MCF 10A (cell line): Measurements from ENCODE around the gene TRAF7. TPM values are rescaled to one million over a fixed set of nuclear protein-coding genes. Genes with fewer than 3 reads are reported as not detected.

Experiments
- BruUV-seq: library from RNA; stranded (reverse); fragments of 400-500 nt; replicated peaks from 2 replicates; lab custom pipeline; 2021; lab: Mats Ljungman, UMichigan
- CTCF ChIA-PET: fragments of 300-600 bp; sonication (Branson Sonifier 250); formaldehyde crosslinking; extraction: SDS; loops from one replicate; lab custom pipeline; 2021; ENCODE audit warnings: antibody characterized with exemption, inconsistent platforms; lab: Yijun Ruan, JAX
- POLR2A ChIA-PET: fragments of 300-600, 350-650 bp; sonication (Branson Sonifier 250); formaldehyde crosslinking; extraction: SDS; loops from one replicate; lab custom pipeline; 2020; ENCODE audit warnings: antibody characterized with exemption, inconsistent platforms; lab: Yijun Ruan, JAX
- DNase-seq: peaks from one replicate; pipeline ENCODE4 v3.0.0-alpha.2; 2018; ENCODE audit not compliant: unreplicated experiment
- H3K27ac Mint-ChIP-seq: one replicate; pipeline ENCODE4 v1.8.0; 2022; ENCODE audit warnings: mild to moderate bottlenecking, low read depth, mixed read lengths; ENCODE audit not compliant: unreplicated experiment
- H3K27me3 Mint-ChIP-seq: one replicate; pipeline ENCODE4 v1.8.0; 2022; ENCODE audit warnings: mixed read lengths; ENCODE audit not compliant: insufficient read depth, unreplicated experiment
- H3K36me3 Mint-ChIP-seq: one replicate; pipeline ENCODE4 v1.8.0; 2022; ENCODE audit warnings: mild to moderate bottlenecking, moderate library complexity, mixed read lengths; ENCODE audit not compliant: insufficient read depth, unreplicated experiment
- H3K4me1 Mint-ChIP-seq: one replicate; pipeline ENCODE4 v1.8.0; 2022; ENCODE audit warnings: mixed read lengths; ENCODE audit not compliant: insufficient read depth, unreplicated experiment
- H3K4me3 Mint-ChIP-seq: one replicate; pipeline ENCODE4 v1.8.0; 2022; ENCODE audit warnings: mild to moderate bottlenecking, moderate library complexity, mixed read lengths; ENCODE audit not compliant: unreplicated experiment
- H3K9me3 Mint-ChIP-seq: one replicate; pipeline ENCODE4 v1.8.0; 2022; ENCODE audit warnings: mixed read lengths; ENCODE audit not compliant: unreplicated experiment
- CTCF ChIP-seq: fragments of 200-600 bp; IDR thresholded peaks from one replicate; pipeline ENCODE4 v1.8.0; 2022; ENCODE audit warnings: antibody characterized with exemption, mild to moderate bottlenecking; ENCODE audit not compliant: unreplicated experiment
- intact Hi-C: fragments of 100-400 bp; cut with micrococcal nuclease; formaldehyde crosslinking; loops from 2 replicates; pipeline ENCODE4 v1.14.1; 2022
- total RNA-seq: library from RNA; stranded (reverse); gene quantifications from 2 replicates; pipeline ENCODE4 v1.2.3, GENCODE V29; 2022

The TRAF7 gene
- total RNA-seq, 1 experiment from 2014 or later, result 98.6 TPM

- no peak for DNase-seq
- POLR2A ChIA-PET, result interaction anchor here (1.5 kb wide), 1 partner anchor 14 kb away, joined by 7 read pairs; no protein-coding TSS in a partner anchor
- Mint-ChIP-seq H3K27me3 (no peaks in the 10 kb centered on the region), H3K27ac (no peak overlapping the region), H3K9me3 (no peaks in the 10 kb centered on the region), H3K36me3 (peaks cover 47% of the 10 kb centered on the region), H3K4me3 (no peak overlapping the region), H3K4me1 (no peaks in the 10 kb centered on the region)
- intact Hi-C loops, result no loop called here
- BruUV-seq, result no TSS peak
- no peak for TF ChIP-seq CTCF
- CTCF ChIA-PET, result no interaction called here
Measured at GRCh38 chr16:2176047-2176446, 20.5 kb downstream of the TRAF7 start.

GRCh38 chr16:2177101-2177500 is 21.5 kb downstream of the TRAF7 start:
- Mint-ChIP-seq H3K4me1 (peaks cover under 1% of the 10 kb centered on the region), H3K36me3 (peaks cover 47% of the 10 kb centered on the region), H3K9me3 (no peaks in the 10 kb centered on the region), H3K27me3 (no peaks in the 10 kb centered on the region), H3K4me3 (no peak overlapping the region), H3K27ac (no peak overlapping the region)
- DNase-seq, result no peak
- ChIA-PET CTCF (interaction anchor here (0.6 kb wide), 1 partner anchor 74 kb away, joined by 3 read pairs; the partner anchor contains the start of gene ECI1), POLR2A (interaction anchor here (1.5 to 2.0 kb wide), 2 partner anchors 15 to 22 kb away, joined by 7 to 9 read pairs; partner anchors contain the start of gene TRAF7)
- intact Hi-C loops, result no loop called here
- no peak for TF ChIP-seq CTCF
- no TSS peak for BruUV-seq

- no peak for TF ChIP-seq CTCF
- no peak overlapping the region for H3K4me3 Mint-ChIP-seq
- TSS peak; percentile 77 for BruUV-seq
- CTCF ChIA-PET, result interaction anchor here (0.6 to 0.9 kb wide), 3 partner anchors 9 to 74 kb away, joined by 3 to 7 read pairs (median 3); partner anchors contain the start of gene ECI1
- peaks cover 47% of the 10 kb centered on the region for H3K36me3 Mint-ChIP-seq
- POLR2A ChIA-PET, result interaction anchor here (1.5 to 2.0 kb wide), 2 partner anchors 15 to 22 kb away, joined by 7 to 9 read pairs; partner anchors contain the start of gene TRAF7
- intact Hi-C loops, result no loop called here
- no peak overlapping the region for H3K27ac Mint-ChIP-seq
- peaks cover 5% of the 10 kb centered on the region for H3K4me1 Mint-ChIP-seq
- H3K27me3 Mint-ChIP-seq, result no peaks in the 10 kb centered on the region
- no peaks in the 10 kb centered on the region for H3K9me3 Mint-ChIP-seq
- no peak for DNase-seq
Measured at GRCh38 chr16:2177561-2177960, 22.0 kb downstream of the TRAF7 start.

- no peak overlapping the region for H3K4me3 Mint-ChIP-seq
- peaks cover 40% of the 10 kb centered on the region for H3K36me3 Mint-ChIP-seq
- H3K4me1 Mint-ChIP-seq, result peaks cover 5% of the 10 kb centered on the region
- H3K27ac Mint-ChIP-seq, result no peak overlapping the region
- intact Hi-C loops, result no loop called here
- CTCF ChIA-PET, result interaction anchor here (0.6 to 0.9 kb wide), 2 partner anchors 10 to 13 kb away, joined by 3 to 7 read pairs; no protein-coding TSS in a partner anchor
- no peak for TF ChIP-seq CTCF
- H3K27me3 Mint-ChIP-seq, result no peaks in the 10 kb centered on the region
- no peak for DNase-seq
- no TSS peak for BruUV-seq
- POLR2A ChIA-PET, result interaction anchor here (2.0 kb wide), 1 partner anchor 23 kb away, joined by 9 read pairs; the partner anchor contains the start of gene TRAF7
- H3K9me3 Mint-ChIP-seq, result no peaks in the 10 kb centered on the region
Measured at GRCh38 chr16:2178321-2179106, 22.9 kb downstream of the TRAF7 start.
